Activated CD4-positive, alpha-beta memory T cell treated with anti-CD3 and anti-CD28 coated beads, Interleukin-2, amount 10 ng/mL, durations not matched to agents 7 days and 5 days (primary cell): ENCODE measurements around the gene ERRFI1. TPM values are rescaled to one million over a fixed set of nuclear protein-coding genes. Genes with fewer than 3 reads are reported as not detected.
"Not testable (repeated sequence)": the region's sequence is repeated elsewhere in the genome, so short reads cannot be mapped to it uniquely, and the experiment has no call there.

Experiments
- CTCF ChIA-PET: fragments of 350-600 bp; sonication (Branson Sonifier 250); formaldehyde crosslinking; loops from one replicate; lab custom pipeline; 2021; ENCODE audit warnings: antibody characterized with exemption, inconsistent platforms; lab: Charles Lee
- POLR2A ChIA-PET: fragments of 350-600 bp; sonication (Branson Sonifier 250); formaldehyde crosslinking; loops from one replicate; lab custom pipeline; 2021; ENCODE audit warnings: antibody characterized with exemption; lab: Charles Lee
- DNase-seq: peaks from one replicate; pipeline ENCODE4 v3.0.0-alpha.2; 2020
- H3K27ac Mint-ChIP-seq: one replicate; pipeline ENCODE4 v1.8.0; 2021; ENCODE audit warnings: mild to moderate bottlenecking, mixed read lengths
- H3K27me3 Mint-ChIP-seq: one replicate; pipeline ENCODE4 v1.8.0; 2021; ENCODE audit warnings: mixed read lengths
- H3K36me3 Mint-ChIP-seq: one replicate; pipeline ENCODE4 v1.8.0; 2021; ENCODE audit warnings: low read depth, mixed read lengths
- H3K4me1 Mint-ChIP-seq: one replicate; pipeline ENCODE4 v1.8.0; 2021; ENCODE audit warnings: mixed read lengths
- H3K4me3 Mint-ChIP-seq: one replicate; pipeline ENCODE4 v1.8.0; 2021; ENCODE audit warnings: mild to moderate bottlenecking, mixed read lengths
- H3K9me3 Mint-ChIP-seq: one replicate; pipeline ENCODE4 v1.8.0; 2021; ENCODE audit warnings: mixed read lengths
- total RNA-seq, 2 experiments: library from RNA; stranded (reverse); gene quantifications; one replicate each; pipeline ENCODE4 v1.2.3, GENCODE V29; 2021

Gene ERRFI1
- total RNA-seq, 2 experiments from 2014 or later = 0.83 to 1.0 TPM

- Mint-ChIP-seq H3K27me3 (no peaks in the 10 kb centered on the region), H3K4me3 (no peak overlapping the region), H3K27ac (peak overlapping the region; percentile 66), H3K9me3 (no peaks in the 10 kb centered on the region), H3K36me3 (peaks cover 67% of the 10 kb centered on the region), H3K4me1 (peaks cover 64% of the 10 kb centered on the region)
- DNase-seq = no peak
- POLR2A ChIA-PET = interaction anchor here (2.2 kb wide), 1 partner anchor 15 kb away, joined by 7 read pairs; no protein-coding TSS in a partner anchor
- CTCF ChIA-PET = interaction anchor here (0.9 kb wide), 2 partner anchors 10 to 11 kb away, joined by 3 to 4 read pairs; no protein-coding TSS in a partner anchor
Observed at GRCh38 chr1:7964476-7964875, 61.6 kb downstream of the ERRFI1 start.

- H3K4me3 Mint-ChIP-seq = peak overlapping the region; percentile 39
- H3K36me3 Mint-ChIP-seq = peaks cover 64% of the 10 kb centered on the region
- DNase-seq, H3K9me3 Mint-ChIP-seq, POLR2A ChIA-PET, H3K27me3 Mint-ChIP-seq: not testable (repeated sequence)
- CTCF ChIA-PET = interaction anchor here (1.6 kb wide), 1 partner anchor 11 kb away, joined by 6 read pairs; no protein-coding TSS in a partner anchor
- peaks cover 69% of the 10 kb centered on the region for H3K4me1 Mint-ChIP-seq
- peak overlapping the region; percentile 67 for H3K27ac Mint-ChIP-seq
Observed at GRCh38 chr1:7963841-7964240, 62.3 kb downstream of the ERRFI1 start.

- H3K27ac Mint-ChIP-seq = peak overlapping the region; percentile 96
- H3K27me3 Mint-ChIP-seq, DNase-seq, H3K9me3 Mint-ChIP-seq: not testable (repeated sequence)
- POLR2A ChIA-PET = interaction anchor here (0.9 to 3.0 kb wide), 4 partner anchors 11 to 33 kb away, joined by 5 to 61 read pairs (median 20); partner anchors contain the start of gene TNFRSF9
- peak overlapping the region; percentile 98 for H3K4me3 Mint-ChIP-seq
- peaks cover 69% of the 10 kb centered on the region for H3K4me1 Mint-ChIP-seq
- CTCF ChIA-PET = interaction anchor here (1.6 kb wide), 1 partner anchor 12 kb away, joined by 6 read pairs; no protein-coding TSS in a partner anchor
- H3K36me3 Mint-ChIP-seq = peaks cover 62% of the 10 kb centered on the region
Observed at GRCh38 chr1:7963378-7963730, 62.8 kb downstream of the ERRFI1 start.

- Mint-ChIP-seq H3K27ac (peak overlapping the region; percentile 96), H3K4me1 (peaks cover 69% of the 10 kb centered on the region), H3K4me3 (peak overlapping the region; percentile 98), H3K9me3 (no peaks in the 10 kb centered on the region), H3K27me3 (no peaks in the 10 kb centered on the region), H3K36me3 (peaks cover 62% of the 10 kb centered on the region)
- POLR2A ChIA-PET = interaction anchor here (0.9 to 3.0 kb wide), 13 partner anchors 8 to 191 kb away, joined by 4 to 61 read pairs (median 6); partner anchors contain the start of genes TNFRSF9 and VAMP3
- DNase-seq = no peak
- CTCF ChIA-PET = interaction anchor here (0.6 to 2.0 kb wide), 5 partner anchors 12 to 155 kb away, joined by 3 to 12 read pairs (median 5); no protein-coding TSS in a partner anchor
Observed at GRCh38 chr1:7962636-7963377, 63.3 kb downstream of the ERRFI1 start.

- Mint-ChIP-seq H3K27me3 (no peaks in the 10 kb centered on the region), H3K4me3 (peak overlapping the region; percentile 98), H3K4me1 (peaks cover 64% of the 10 kb centered on the region), H3K36me3 (peaks cover 56% of the 10 kb centered on the region), H3K9me3 (no peaks in the 10 kb centered on the region), H3K27ac (peak overlapping the region; percentile 96)
- ChIA-PET POLR2A (interaction anchor here (1.0 to 3.0 kb wide), 15 partner anchors 9 to 460 kb away, joined by 3 to 61 read pairs (median 5); partner anchors contain the start of genes TNFRSF9 and VAMP3), CTCF (interaction anchor here (1.6 to 2.0 kb wide), 3 partner anchors 13 to 154 kb away, joined by 4 to 12 read pairs (median 5); no protein-coding TSS in a partner anchor)
- no peak for DNase-seq
Observed at GRCh38 chr1:7962014-7962335, 64.1 kb downstream of the ERRFI1 start.

Other genes starting within 250 kb of the ERRFI1 start
- gene PER3, start 242.0 kb downstream of the ERRFI1 start, total RNA-seq = 1 to 10 TPM; 2.2 to 2.4 TPM
- gene UTS2, start 173.2 kb downstream of the ERRFI1 start, total RNA-seq = 1 to 10 TPM; 1.1 to 1.2 TPM
- 1 to 10 TPM; 8.0 TPM for gene TNFRSF9, start 85.5 kb downstream of the ERRFI1 start, total RNA-seq
- gene PARK7, start 64.6 kb downstream of the ERRFI1 start, total RNA-seq = 100 to 1,000 TPM; 261 to 275 TPM